Stimulated activated CD8-positive, alpha-beta memory T cell treated with anti-CD3 and anti-CD28 coated beads, Interleukin-12 subunit alpha, Interleukin-12 subunit beta, amount 100 ng/mL, for 4 hours (primary cell): ENCODE data around the gene ADIPOQ.
"Not testable (repeated sequence)": the region's sequence is repeated elsewhere in the genome, so short reads cannot be mapped to it uniquely, and the experiment has no call there.

Source experiments
- DNase-seq: peaks from one replicate; pipeline ENCODE4 v3.0.0-alpha.2; 2020; ENCODE audit warnings: low read depth

The ADIPOQ gene

GRCh38 chr3:186842426-186843038, at the start of gene ADIPOQ:
TSS of gene ADIPOQ (plus strand) at chr3:186842710. CDS start at chr3:186853059, 10,349 bp downstream.
- DNase-seq, result no peak

GRCh38 chr3:186798239-186798874, 44.2 kb upstream of the ADIPOQ start:
- DNase-seq, result no peak

- no peak for DNase-seq
These were observed 42.2 kb upstream of the ADIPOQ start for GRCh38 chr3:186800285-186800684.

- no peak for DNase-seq
These were observed 39.8 kb upstream of the ADIPOQ start for GRCh38 chr3:186802701-186803100.

- DNase-seq, result not testable (repeated sequence)
These were observed 39.1 kb upstream of the ADIPOQ start for GRCh38 chr3:186803447-186803846.

- peak; percentile 76 for DNase-seq
These were observed 36.1 kb upstream of the ADIPOQ start, which contains the start of gene RFC4 for GRCh38 chr3:186806089-186807055. TSS of gene RFC4 (minus strand) at chr3:186806482. CDS start at chr3:186804713, 1,769 bp downstream.

GRCh38 chr3:186807231-186807630, 35.3 kb upstream of the ADIPOQ start:
- no peak for DNase-seq

- no peak for DNase-seq
These were observed 32.0 kb upstream of the ADIPOQ start for GRCh38 chr3:186810336-186810996.

GRCh38 chr3:186811313-186811712, 31.2 kb upstream of the ADIPOQ start:
- DNase-seq, result not testable (repeated sequence)

- no peak for DNase-seq
These were observed 28.4 kb upstream of the ADIPOQ start for GRCh38 chr3:186814100-186814499.

GRCh38 chr3:186815435-186815834, 27.1 kb upstream of the ADIPOQ start:
- no peak for DNase-seq

GRCh38 chr3:186818516-186818915, 24.0 kb upstream of the ADIPOQ start:
- DNase-seq, result no peak

- no peak for DNase-seq
These were observed 23.6 kb upstream of the ADIPOQ start for GRCh38 chr3:186818956-186819355.

GRCh38 chr3:186821429-186822387, 20.8 kb upstream of the ADIPOQ start:
- no peak for DNase-seq

- not testable (repeated sequence) for DNase-seq
These were observed 20.1 kb upstream of the ADIPOQ start for GRCh38 chr3:186822388-186822759.

GRCh38 chr3:186823386-186823785, 19.1 kb upstream of the ADIPOQ start:
- no peak for DNase-seq

- no peak for DNase-seq
These were observed 17.9 kb upstream of the ADIPOQ start for GRCh38 chr3:186824430-186825139.

- no peak for DNase-seq
These were observed 17.2 kb upstream of the ADIPOQ start for GRCh38 chr3:186825294-186825821.

GRCh38 chr3:186825872-186826409, 16.6 kb upstream of the ADIPOQ start:
- no peak for DNase-seq
